Spleen (tissue), 11 donors: ENCODE measurements around the gene EHMT1. TPM values are rescaled to one million over a fixed set of nuclear protein-coding genes. Genes with fewer than 3 reads are reported as not detected.
"Not testable (repeated sequence)": the region's sequence is repeated elsewhere in the genome, so short reads cannot be mapped to it uniquely, and the experiment has no call there.

Experiments
- DNase-seq: peaks from one replicate; pipeline ENCODE4 v3.0.0-alpha.2; 2020
- H3K27ac ChIP-seq, 8 donors: fragments of 200-600 bp; sonication (generic) in 7 of 8; 1 replicate in 4 of 8; 2 replicates in 4 of 8; pipeline versions ENCODE4 v1.5.0 to v1.8.0; 2016 to 2021; ENCODE audit warnings: inconsistent platforms in 4 of 8, mild to moderate bottlenecking in 4 of 8, moderate library complexity in 1 of 8
- H3K27me3 ChIP-seq, 7 donors: fragments of 200-600 bp; sonication (generic) in 6 of 7; replicated peaks in 1 of 7; 1 replicate in 4 of 7; 2 replicates in 3 of 7; pipeline versions ENCODE4 v1.5.0 to v1.8.0; 2016 to 2021; ENCODE audit warnings: inconsistent platforms in 3 of 7, mild to moderate bottlenecking in 1 of 7
- H3K36me3 ChIP-seq, 6 donors: fragments of 200-600 bp; sonication (generic) in 5 of 6; 1 replicate in 4 of 6; 2 replicates in 2 of 6; pipeline versions ENCODE4 v1.5.0 to v1.8.0; 2016 to 2021; ENCODE audit warnings: inconsistent platforms in 2 of 6
- H3K4me1 ChIP-seq, 6 donors: fragments of 200-600 bp; sonication (generic) in 5 of 6; 1 replicate in 3 of 6; 2 replicates in 3 of 6; pipeline versions ENCODE4 v1.5.0 to v1.8.0; 2016 to 2021; ENCODE audit warnings: inconsistent platforms in 3 of 6
- H3K4me3 ChIP-seq, 8 donors: fragments of 200-600 bp; sonication (generic) in 7 of 8; 1 replicate in 4 of 8; 2 replicates in 4 of 8; pipeline versions ENCODE4 v1.5.0 to v1.8.0; 2016 to 2021; ENCODE audit warnings: inconsistent platforms in 4 of 8, mild to moderate bottlenecking in 4 of 8, moderate library complexity in 2 of 8
- H3K9me3 ChIP-seq, 8 donors: fragments of 200-600 bp; sonication (generic) in 7 of 8; 1 replicate in 4 of 8; 2 replicates in 4 of 8; pipeline versions ENCODE4 v1.5.0 to v1.8.0; 2016 to 2021; ENCODE audit warnings: inconsistent platforms in 4 of 8
- POLR2A ChIP-seq, 3 donors: fragments of 450-650 bp; IDR thresholded peaks; one replicate each; pipeline ENCODE4 v1.5.1; 2017; ENCODE audit warnings: antibody characterized with exemption in 3 of 3, mild to moderate bottlenecking in 1 of 3
- POLR2AphosphoS5 ChIP-seq, 3 donors: sonication (generic); formaldehyde crosslinking; IDR thresholded peaks; one replicate each; pipeline ENCODE4 v1.5.1; 2017; ENCODE audit warnings: antibody characterized with exemption in 3 of 3
- WGBS, 5 donors: extraction: QIAGEN DNeasy Blood & Tissue Kit in 3 of 5; methylation state at CpG; one replicate each; pipeline versions ENCODE4 v1.1.5 to v1.1.7; 2013 to 2018; 5-methylcytosine and 5-hydroxymethylcytosine counted together
- intact Hi-C: fragments of 100-400 bp; cut with DNase I; formaldehyde crosslinking; loops from one replicate; pipeline ENCODE4 v1.15.0; 2023; ENCODE audit warnings: low total_unique reads
- polyA plus RNA-seq, 3 donors: library from polyadenylated mRNA; stranded (reverse); fragments of 200-250 nt; gene quantifications; one replicate each; pipeline ENCODE4 v1.2.1, GENCODE V29; 2013
- total RNA-seq, 7 donors: library from RNA; depleted of rRNA in 3 of 7; stranded (reverse); fragments of >200 nt in 3 of 7; fragmentation: NEBNext Ultra II Directional in 4 of 7; extraction: Animal tissue kit (Norgen Biotek cat#: 25700) in 4 of 7; gene quantifications; one replicate each; pipeline versions ENCODE4 v1.1.0 to v1.2.1, GENCODE V29; 2016 to 2021
- TF ChIP-seq, protein P1 (sequence below), 11 experiments: fragments of 200-600 bp in 7 of 11; fragments of 450-650 bp in 4 of 11; sonication (generic) in 4 of 11; IDR thresholded peaks in 8 of 11; conservative IDR thresholded peaks in 3 of 11; 1 replicate in 7 of 11; 2 replicates in 4 of 11; pipeline versions ENCODE4 v1.4.0 to v1.8.0; 2016 to 2021; ENCODE audit warnings: antibody characterized with exemption in 11 of 11, inconsistent platforms in 4 of 11, mild to moderate bottlenecking in 1 of 11
- donor health status: healthy with polysubstance abuse.
- donor health status: DM: no; HTN: no; CAD: no; lungs with moderate emphysema.
- donor health status: DM: no; HTN: no; CAD: no.
- donor health status: Bipolar disorder and iron deficiency.
- donor health status: healthy.
- donor health status: DM: no; HTN: no; CAD: no.
- donor health status: DM: yes; HTN: yes; CAD: no.

The EHMT1 gene
- total and polyA plus RNA-seq, 10 donors, result 35.5 to 163 (median 122) TPM

DNA sequence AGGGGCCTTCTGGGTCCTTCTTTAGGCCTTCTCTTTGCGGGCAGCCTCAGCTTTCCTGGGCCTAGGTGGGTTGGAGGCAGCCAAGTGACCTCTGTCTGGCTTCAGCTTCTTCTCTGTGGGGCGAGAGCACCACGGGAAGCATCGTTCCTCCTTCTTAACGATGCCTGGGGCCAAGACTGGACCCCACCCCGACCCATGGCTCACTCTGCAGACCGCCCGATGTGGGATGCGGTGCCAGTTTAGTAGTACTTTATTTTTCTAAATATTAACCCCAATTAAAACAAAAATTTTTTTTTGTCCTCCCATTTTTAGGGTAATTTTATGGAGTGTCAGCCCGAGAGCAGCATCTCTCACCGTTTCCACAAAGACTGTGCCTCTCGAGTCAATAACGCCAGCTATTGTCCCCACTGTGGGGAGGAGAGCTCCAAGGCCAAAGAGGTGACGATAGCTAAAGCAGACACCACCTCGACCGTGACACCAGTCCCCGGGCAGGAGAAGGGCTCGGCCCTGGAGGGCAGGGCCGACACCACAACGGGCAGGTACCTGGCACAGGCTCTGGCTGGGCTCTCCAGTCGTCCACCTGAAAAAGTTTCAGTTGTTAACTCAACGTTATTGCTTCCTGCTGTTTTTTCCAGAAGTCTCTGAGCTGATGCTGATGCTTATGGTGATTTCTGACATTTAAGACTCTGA is 157.6 kb downstream of the EHMT1 start:
- intact Hi-C loops, result loop anchor here (10.0 kb wide), 1 partner anchor 102 kb away; no protein-coding TSS in a partner anchor
- no peak overlapping the region for H3K27ac ChIP-seq
- H3K9me3 ChIP-seq, result no peaks in the 10 kb centered on the region
- no peak for DNase-seq
- H3K36me3 ChIP-seq, result peaks cover 3 to 93% (median 66%) of the 10 kb centered on the region in 6 donors
- no peak overlapping the region for H3K4me3 ChIP-seq
- WGBS, 5 donors, result 95 to 96% (median 95%) methylated on average over 22 of the region's 22 CpGs
- no peaks in the 10 kb centered on the region for H3K27me3 ChIP-seq
- no peak for TF ChIP-seq POLR2A (IDR thresholded peaks at IDR 0.05)
- TF ChIP-seq POLR2AphosphoS5 (IDR thresholded peaks at IDR 0.05), result no peak
- TF ChIP-seq, protein P1, sequence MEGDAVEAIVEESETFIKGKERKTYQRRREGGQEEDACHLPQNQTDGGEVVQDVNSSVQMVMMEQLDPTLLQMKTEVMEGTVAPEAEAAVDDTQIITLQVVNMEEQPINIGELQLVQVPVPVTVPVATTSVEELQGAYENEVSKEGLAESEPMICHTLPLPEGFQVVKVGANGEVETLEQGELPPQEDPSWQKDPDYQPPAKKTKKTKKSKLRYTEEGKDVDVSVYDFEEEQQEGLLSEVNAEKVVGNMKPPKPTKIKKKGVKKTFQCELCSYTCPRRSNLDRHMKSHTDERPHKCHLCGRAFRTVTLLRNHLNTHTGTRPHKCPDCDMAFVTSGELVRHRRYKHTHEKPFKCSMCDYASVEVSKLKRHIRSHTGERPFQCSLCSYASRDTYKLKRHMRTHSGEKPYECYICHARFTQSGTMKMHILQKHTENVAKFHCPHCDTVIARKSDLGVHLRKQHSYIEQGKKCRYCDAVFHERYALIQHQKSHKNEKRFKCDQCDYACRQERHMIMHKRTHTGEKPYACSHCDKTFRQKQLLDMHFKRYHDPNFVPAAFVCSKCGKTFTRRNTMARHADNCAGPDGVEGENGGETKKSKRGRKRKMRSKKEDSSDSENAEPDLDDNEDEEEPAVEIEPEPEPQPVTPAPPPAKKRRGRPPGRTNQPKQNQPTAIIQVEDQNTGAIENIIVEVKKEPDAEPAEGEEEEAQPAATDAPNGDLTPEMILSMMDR (IDR thresholded peaks at IDR 0.05 in 8 of 11, conservative IDR thresholded peaks at IDR 0.05 in 3 of 11), result no peak
- peaks cover 0 to 11% (median 0%) of the 10 kb centered on the region in 6 donors for H3K4me1 ChIP-seq

DNA sequence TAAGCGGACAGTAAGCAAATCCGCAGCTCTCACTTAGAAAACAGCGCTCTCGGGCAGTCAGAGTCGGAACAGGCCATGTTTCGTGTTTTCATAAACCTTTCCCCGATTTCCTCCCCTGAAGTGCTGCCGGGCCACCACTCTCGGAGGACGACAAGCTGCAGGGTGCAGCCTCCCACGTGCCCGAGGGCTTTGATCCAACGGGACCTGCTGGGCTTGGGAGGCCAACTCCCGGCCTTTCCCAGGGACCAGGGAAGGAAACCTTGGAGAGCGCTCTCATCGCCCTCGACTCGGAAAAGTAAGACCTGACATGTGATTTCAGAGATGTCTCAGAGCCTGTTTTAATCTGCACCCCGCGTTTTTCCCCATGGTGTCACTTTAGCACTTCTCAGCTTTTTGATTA is 159.0 kb downstream of the EHMT1 start:
- peaks cover 5 to 93% (median 76%) of the 10 kb centered on the region in 6 donors for H3K36me3 ChIP-seq
- no peak for TF ChIP-seq POLR2A (IDR thresholded peaks at IDR 0.05)
- TF ChIP-seq, protein P1 (IDR thresholded peaks at IDR 0.05 in 8 of 11, conservative IDR thresholded peaks at IDR 0.05 in 3 of 11), result no peak
- no peak for TF ChIP-seq POLR2AphosphoS5 (IDR thresholded peaks at IDR 0.05)
- H3K27ac ChIP-seq, result no peak overlapping the region
- no peaks in the 10 kb centered on the region for H3K27me3 ChIP-seq
- H3K9me3 ChIP-seq, result no peaks in the 10 kb centered on the region
- intact Hi-C loops, result loop anchor here (10.0 kb wide), 1 partner anchor 103 kb away; no protein-coding TSS in a partner anchor
- WGBS, 5 donors, result 91 to 94% (median 94%) methylated on average over 20 of the region's 20 CpGs
- DNase-seq, result no peak
- H3K4me1 ChIP-seq, result no peaks in the 10 kb centered on the region
- no peak overlapping the region for H3K4me3 ChIP-seq

DNA sequence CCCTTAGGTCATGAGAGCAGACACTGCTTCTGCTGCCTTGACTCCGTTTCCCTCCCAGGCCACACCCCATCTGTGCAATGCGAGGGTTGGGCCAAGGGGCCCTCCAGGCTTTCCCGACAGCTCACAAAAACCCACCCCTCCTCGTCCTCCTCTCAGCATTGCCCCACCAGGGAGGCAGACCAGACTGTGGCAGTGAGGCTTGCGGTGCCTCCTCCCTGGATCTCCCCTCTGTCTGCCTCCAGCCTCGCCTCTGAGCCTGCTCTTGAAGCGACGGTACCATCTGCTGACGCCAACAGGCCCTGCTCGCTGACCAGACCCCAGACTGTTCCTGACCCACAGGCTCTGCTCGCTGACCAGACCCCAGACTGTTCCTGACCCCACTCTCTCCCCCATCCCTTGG is 159.5 kb downstream of the EHMT1 start:
- peaks cover 5 to 93% (median 80%) of the 10 kb centered on the region in 6 donors for H3K36me3 ChIP-seq
- WGBS, 5 donors, result 86 to 94% (median 89%) methylated on average over 9 to 11 of the region's 11 CpGs
- no peaks in the 10 kb centered on the region for H3K9me3 ChIP-seq
- no peaks in the 10 kb centered on the region for H3K4me1 ChIP-seq
- intact Hi-C loops, result loop anchor here (10.0 kb wide), 1 partner anchor 104 kb away; no protein-coding TSS in a partner anchor
- no peak for DNase-seq
- TF ChIP-seq POLR2AphosphoS5 (IDR thresholded peaks at IDR 0.05), result peak in 1 of 3 donors; percentile 31
- TF ChIP-seq, protein P1 (IDR thresholded peaks at IDR 0.05 in 8 of 11, conservative IDR thresholded peaks at IDR 0.05 in 3 of 11), result no peak
- no peak for TF ChIP-seq POLR2A (IDR thresholded peaks at IDR 0.05)
- H3K27ac ChIP-seq, result peak overlapping the region in 1 of 8 donors; percentile 5
- H3K4me3 ChIP-seq, result no peak overlapping the region
- H3K27me3 ChIP-seq, result no peaks in the 10 kb centered on the region

DNA sequence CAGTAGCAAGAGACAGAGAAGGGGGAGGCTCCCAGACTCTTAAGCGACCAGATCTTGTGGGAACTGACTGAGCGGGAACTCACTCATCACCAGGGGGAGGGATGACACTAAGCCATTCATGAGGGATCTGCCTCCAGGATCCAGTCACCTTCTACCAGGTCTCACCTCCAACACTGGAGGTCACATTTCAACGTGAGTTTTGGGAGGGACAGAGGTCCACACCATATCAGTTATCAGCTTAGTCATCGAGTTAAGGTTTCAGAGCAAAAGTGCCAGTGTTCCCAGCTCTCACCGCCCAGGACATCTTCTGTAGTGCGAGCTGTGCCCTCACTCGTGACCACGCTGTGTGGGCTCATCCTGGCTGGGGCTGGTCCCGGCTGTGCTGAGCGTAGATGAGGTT is 160.1 kb downstream of the EHMT1 start:
- Histone ChIP-seq H3K27me3 (no peaks in the 10 kb centered on the region), H3K9me3 (no peaks in the 10 kb centered on the region), H3K36me3 (peaks cover 5 to 93% (median 81%) of the 10 kb centered on the region in 6 donors), H3K27ac (no peak overlapping the region), H3K4me3 (no peak overlapping the region), H3K4me1 (no peaks in the 10 kb centered on the region)
- WGBS, 5 donors, result 92 to 96% (median 95%) methylated on average over 10 of the region's 10 CpGs
- peak in 1 of 3 donors; percentile 42 for TF ChIP-seq POLR2AphosphoS5 (IDR thresholded peaks at IDR 0.05)
- no peak for TF ChIP-seq POLR2A (IDR thresholded peaks at IDR 0.05)
- DNase-seq, result no peak
- intact Hi-C loops, result loop anchor here (10.0 kb wide), 1 partner anchor 104 kb away; no protein-coding TSS in a partner anchor

DNA sequence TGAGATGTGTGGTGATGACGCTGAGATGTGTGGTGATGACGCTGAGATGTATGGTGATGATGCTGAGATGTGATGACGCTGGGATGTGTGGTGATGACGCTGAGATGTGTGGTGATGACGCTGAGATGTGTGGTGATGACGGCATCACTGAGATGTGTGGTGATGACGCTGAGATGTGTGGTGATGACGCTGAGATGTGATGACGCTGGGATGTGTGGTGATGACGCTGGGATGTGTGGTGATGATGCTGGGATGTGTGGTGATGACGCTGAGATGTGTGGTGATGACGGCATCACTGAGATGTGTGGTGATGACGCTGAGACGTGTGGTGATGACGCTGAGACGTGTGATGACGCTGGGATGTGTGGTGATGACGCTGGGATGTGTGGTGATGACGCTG is 161.2 kb downstream of the EHMT1 start:
- H3K27ac ChIP-seq, H3K27me3 ChIP-seq, H3K4me1 ChIP-seq, DNase-seq, intact Hi-C loops, H3K4me3 ChIP-seq, H3K9me3 ChIP-seq: not testable (repeated sequence)
- 94 to 98% (median 97%) methylated on average over 11 to 19 of the region's 19 CpGs for WGBS, 5 donors
- H3K36me3 ChIP-seq, result peaks cover 5 to 93% (median 83%) of the 10 kb centered on the region in 6 donors
